T47D (cell line): ENCODE measurements around the gene MRPL44.

ENCODE experiments used
- DNase-seq, 2 experiments: peaks; one replicate each; pipeline versions ENCODE4 v3.0.0 to v3.0.0-alpha.2; 2011 to 2012; ENCODE audit warnings: low read depth in 1 of 2, low spot score in 1 of 2
- JUND ChIP-seq: IDR thresholded peaks from 2 replicates; pipeline ENCODE4 v1.6.1; 2012; ENCODE audit warnings: low read depth
- in situ Hi-C: cut with HindIII; loops from 2 replicates; pipeline ENCODE4 v1.10.0; 2016; ENCODE audit warnings: low sequenced_read_pairs, low pct_unique_long_range_greater_than_20kb

The MRPL44 gene

GRCh38 chr2:224011837-224012236 is 54.6 kb downstream of the MRPL44 start:
- in situ Hi-C loops: no loop called here
- no peak for TF ChIP-seq JUND
- DNase-seq: no peak

- in situ Hi-C loops: no loop called here
- no peak for TF ChIP-seq JUND
- no peak for DNase-seq
Measured at GRCh38 chr2:224014336-224014735, 57.1 kb downstream of the MRPL44 start.

- TF ChIP-seq JUND: no peak
- DNase-seq: no peak
- in situ Hi-C loops: no loop called here
Measured at GRCh38 chr2:224016963-224017362, 59.7 kb downstream of the MRPL44 start.
